Omental fat pad (tissue), 4 donors: ENCODE results near the gene HSF2. TPM values are rescaled to one million over a fixed set of nuclear protein-coding genes. Genes with fewer than 3 reads are reported as not detected.

Experiments used
- ATAC-seq: fragments of 150-250 bp; one replicate; pipeline ENCODE4 v1.9.1; 2016; ENCODE audit warnings: mild to moderate bottlenecking, moderate library complexity; ENCODE audit not compliant: low FRiP score
- DNase-seq: peaks from one replicate; pipeline ENCODE4 v3.0.0-alpha.2; 2019; ENCODE audit warnings: low spot score
- total RNA-seq, 4 donors: library from RNA; depleted of rRNA; stranded (reverse); fragments of >200 nt; gene quantifications; one replicate each; pipeline ENCODE4 v1.1.0, GENCODE V29; 2016
- TF ChIP-seq, protein P1 (sequence below), 3 donors: fragments of 450-650 bp; IDR thresholded peaks; one replicate each; pipeline ENCODE4 v1.5.1; 2016 to 2017; ENCODE audit warnings: antibody characterized with exemption in 3 of 3, mild to moderate bottlenecking in 3 of 3, moderate library complexity in 2 of 3

Gene HSF2
- total RNA-seq, 4 donors from 2014 or later: 8.9 to 19.5 (median 13.5) TPM

DNA sequence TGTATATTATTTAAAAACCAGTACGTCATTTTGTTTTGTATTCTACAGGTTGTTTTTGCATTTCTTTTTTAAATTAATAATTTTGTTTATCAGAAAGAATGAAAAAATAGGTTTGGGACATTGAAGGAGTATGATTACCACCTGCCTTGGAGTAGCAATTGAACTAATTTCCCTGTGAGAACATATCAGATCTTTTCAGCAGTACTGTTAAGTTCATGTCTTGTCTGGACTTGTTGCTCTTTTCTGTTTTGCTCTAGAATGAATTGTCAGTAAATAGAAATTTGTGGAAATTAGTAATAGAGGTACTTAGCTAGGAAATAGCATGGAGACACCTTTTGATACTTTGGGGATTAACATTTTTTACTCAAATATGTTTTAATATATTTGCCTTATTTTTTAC is 24.3 kb downstream of the HSF2 start:
- TF ChIP-seq, protein P1, sequence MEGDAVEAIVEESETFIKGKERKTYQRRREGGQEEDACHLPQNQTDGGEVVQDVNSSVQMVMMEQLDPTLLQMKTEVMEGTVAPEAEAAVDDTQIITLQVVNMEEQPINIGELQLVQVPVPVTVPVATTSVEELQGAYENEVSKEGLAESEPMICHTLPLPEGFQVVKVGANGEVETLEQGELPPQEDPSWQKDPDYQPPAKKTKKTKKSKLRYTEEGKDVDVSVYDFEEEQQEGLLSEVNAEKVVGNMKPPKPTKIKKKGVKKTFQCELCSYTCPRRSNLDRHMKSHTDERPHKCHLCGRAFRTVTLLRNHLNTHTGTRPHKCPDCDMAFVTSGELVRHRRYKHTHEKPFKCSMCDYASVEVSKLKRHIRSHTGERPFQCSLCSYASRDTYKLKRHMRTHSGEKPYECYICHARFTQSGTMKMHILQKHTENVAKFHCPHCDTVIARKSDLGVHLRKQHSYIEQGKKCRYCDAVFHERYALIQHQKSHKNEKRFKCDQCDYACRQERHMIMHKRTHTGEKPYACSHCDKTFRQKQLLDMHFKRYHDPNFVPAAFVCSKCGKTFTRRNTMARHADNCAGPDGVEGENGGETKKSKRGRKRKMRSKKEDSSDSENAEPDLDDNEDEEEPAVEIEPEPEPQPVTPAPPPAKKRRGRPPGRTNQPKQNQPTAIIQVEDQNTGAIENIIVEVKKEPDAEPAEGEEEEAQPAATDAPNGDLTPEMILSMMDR (IDR thresholded peaks at IDR 0.05): no peak
- ATAC-seq: no peak
- no peak for DNase-seq

DNA sequence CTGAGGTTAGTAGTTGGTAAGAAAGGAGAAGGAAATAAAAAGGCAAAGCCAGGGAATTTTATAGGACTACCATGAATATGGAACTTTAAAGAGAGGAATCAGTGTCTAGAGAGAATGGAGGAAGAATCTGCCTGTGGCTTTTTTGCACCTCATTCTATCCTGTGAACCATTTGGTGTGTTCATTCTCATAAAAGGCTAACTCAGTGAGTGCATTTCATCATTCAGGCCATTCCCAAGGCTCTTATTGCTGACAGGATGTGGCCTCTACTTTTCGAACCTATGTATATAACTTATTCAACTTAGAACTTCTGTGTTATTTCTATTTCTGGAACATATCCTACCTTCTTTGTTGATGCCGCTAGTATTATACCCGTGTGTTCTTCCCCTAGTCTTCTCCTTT is 27.1 kb downstream of the HSF2 start:
- ATAC-seq: no peak
- TF ChIP-seq, protein P1 (IDR thresholded peaks at IDR 0.05): no peak
- no peak for DNase-seq

DNA sequence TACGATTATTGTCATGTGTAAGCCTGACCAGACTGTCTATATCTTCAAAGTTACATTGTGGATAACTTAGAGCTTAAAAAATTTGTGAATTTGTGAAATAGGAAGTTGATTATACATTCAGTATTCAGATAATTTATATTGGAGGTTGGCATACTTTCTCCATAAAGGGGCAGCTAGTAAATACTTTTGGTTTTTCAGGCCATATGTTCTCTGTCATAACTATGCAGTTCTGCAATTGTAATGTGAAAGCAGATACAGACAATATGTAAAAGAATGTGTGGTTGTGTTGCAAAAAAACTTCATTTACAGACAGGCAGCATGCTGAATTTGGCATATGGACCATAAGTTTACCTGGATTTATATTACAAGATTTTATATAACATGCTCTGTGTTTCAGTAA is 29.3 kb downstream of the HSF2 start:
- no peak for ATAC-seq
- TF ChIP-seq, protein P1 (IDR thresholded peaks at IDR 0.05): no peak
- DNase-seq: no peak

DNA sequence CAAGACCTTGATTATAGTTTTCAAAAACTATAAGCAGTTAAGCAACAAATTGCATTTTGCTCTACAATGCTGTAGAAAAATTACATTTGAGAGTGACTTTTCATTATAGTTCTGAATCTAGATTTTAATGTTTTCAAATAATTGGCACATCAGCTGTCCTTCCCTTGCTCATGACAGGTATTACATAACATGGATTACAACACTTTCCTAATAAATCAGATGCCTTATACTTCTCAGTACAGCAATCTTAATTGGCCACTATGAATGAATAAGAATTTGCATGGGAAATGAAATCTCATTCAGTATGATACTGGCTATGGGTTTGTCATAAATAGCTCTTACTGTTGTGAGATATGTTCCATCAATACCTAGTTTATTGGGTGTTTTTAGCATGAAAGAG is 29.9 kb downstream of the HSF2 start:
- TF ChIP-seq, protein P1 (IDR thresholded peaks at IDR 0.05): no peak
- DNase-seq: no peak
- ATAC-seq: no peak

DNA sequence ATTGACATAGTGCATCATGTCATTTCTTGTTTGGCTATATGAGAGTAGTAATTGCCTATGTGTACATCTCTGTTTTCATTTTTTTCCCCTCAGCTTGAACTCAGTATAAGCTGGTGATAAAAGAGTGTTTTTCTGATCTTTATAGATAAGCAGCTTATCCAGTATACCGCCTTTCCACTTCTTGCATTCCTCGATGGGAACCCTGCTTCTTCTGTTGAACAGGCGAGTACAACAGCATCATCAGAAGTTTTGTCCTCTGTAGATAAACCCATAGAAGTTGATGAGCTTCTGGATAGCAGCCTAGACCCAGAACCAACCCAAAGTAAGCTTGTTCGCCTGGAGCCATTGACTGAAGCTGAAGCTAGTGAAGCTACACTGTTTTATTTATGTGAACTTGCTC is 32.3 kb downstream of the HSF2 start:
- no peak for DNase-seq
- TF ChIP-seq, protein P1 (IDR thresholded peaks at IDR 0.05): no peak
- no peak for ATAC-seq

DNA sequence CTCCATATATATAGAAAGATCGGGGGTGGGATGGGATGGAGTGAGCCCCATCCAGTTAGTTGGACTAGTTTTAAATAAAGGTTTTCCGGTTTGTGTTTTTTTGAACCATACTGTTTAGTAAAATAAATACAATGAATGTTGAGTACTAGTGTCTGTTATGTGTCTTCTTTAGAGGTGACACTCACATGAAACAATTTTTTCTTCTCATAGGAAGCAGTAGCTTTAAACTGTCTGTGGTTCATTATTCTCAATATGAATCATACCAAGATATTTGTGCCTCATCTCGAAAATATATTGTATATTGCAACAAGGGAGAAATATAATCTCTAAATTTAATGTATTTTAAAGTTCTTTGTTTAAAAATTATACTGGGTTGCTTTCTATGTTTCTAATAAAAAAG is 33.4 kb downstream of the HSF2 start:
- TF ChIP-seq, protein P1 (IDR thresholded peaks at IDR 0.05): no peak
- DNase-seq (no peak), ATAC-seq (no peak)

DNA sequence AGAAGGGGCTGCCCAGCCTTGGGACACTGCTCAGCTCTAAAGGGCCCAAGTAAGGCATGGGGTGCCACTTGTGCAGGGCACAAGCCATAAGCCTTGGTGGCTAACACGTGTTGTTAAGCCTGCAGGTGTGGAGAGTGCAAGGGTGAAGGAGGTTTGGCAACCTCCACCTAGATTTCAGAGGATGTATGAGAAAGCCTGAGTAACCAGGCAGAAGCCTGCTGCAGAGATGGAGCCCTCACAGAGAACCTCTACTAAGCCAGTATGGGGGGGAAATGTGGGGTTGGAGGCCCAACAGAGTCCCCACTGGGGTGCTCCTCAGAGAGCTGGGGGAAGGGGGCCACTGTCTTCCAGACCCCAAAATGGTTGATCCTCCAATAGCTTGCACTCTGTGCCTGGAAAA is 39.5 kb downstream of the HSF2 start:
- DNase-seq (no peak), ATAC-seq (no peak)
- TF ChIP-seq, protein P1 (IDR thresholded peaks at IDR 0.05): no peak
